SU-DHL-6 (cell line): Measurements from ENCODE around the gene AFF3.

Experiments used
- H2AFZ ChIP-seq: fragments of 200-600 bp; sonication (generic); 2 replicates; pipeline ENCODE4 v1.6.1; 2014; ENCODE audit warnings: low read depth, mild to moderate bottlenecking, moderate library complexity, mixed read lengths, antibody characterized with exemption, low read length; ENCODE audit not compliant: severe bottlenecking
- H3F3A ChIP-seq: fragments of 200-600 bp; shearing (Covaris generic); 2 replicates; pipeline ENCODE4 v1.6.0; 2016; ENCODE audit warnings: antibody characterized with exemption, mild to moderate bottlenecking; ENCODE audit not compliant: insufficient read depth
- H3K27ac ChIP-seq: fragments of 200-600 bp; sonication (generic); 2 replicates; pipeline ENCODE4 v1.5.1; 2016; ENCODE audit warnings: low read depth, mild to moderate bottlenecking, low read length, moderate library complexity, mixed read lengths
- H3K27me3 ChIP-seq: fragments of 200-600 bp; sonication (generic), shearing (Covaris generic); 2 replicates; pipeline ENCODE4 v1.6.0; 2014; ENCODE audit warnings: mild to moderate bottlenecking, low read length
- H3K36me3 ChIP-seq: fragments of 200-600 bp; sonication (generic); 2 replicates; pipeline ENCODE4 v1.6.1; 2014; ENCODE audit warnings: mild to moderate bottlenecking, low read length, mixed read lengths
- H3K4me2 ChIP-seq: fragments of 300-600, 200-600 bp; shearing (Covaris generic), sonication (generic); 2 replicates; pipeline ENCODE4 v1.6.0; 2014; ENCODE audit warnings: low read length, low read depth, mild to moderate bottlenecking; ENCODE audit not compliant: poor library complexity, severe bottlenecking
- H3K4me3 ChIP-seq: fragments of 200-600 bp; sonication (generic); 2 replicates; pipeline ENCODE4 v1.5.1; 2014; ENCODE audit warnings: antibody characterized with exemption, low read length, mild to moderate bottlenecking, mixed read lengths; ENCODE audit not compliant: insufficient read depth, poor library complexity, severe bottlenecking
- H3K79me2 ChIP-seq: fragments of 200-600 bp; sonication (generic); 2 replicates; pipeline ENCODE4 v1.6.1; 2014; ENCODE audit warnings: mild to moderate bottlenecking, low read length, moderate library complexity; ENCODE audit not compliant: insufficient read depth
- H3K9ac ChIP-seq: fragments of 200-600 bp; sonication (generic); 2 replicates; pipeline ENCODE4 v1.7.0; 2014; ENCODE audit warnings: mild to moderate bottlenecking, low read length
- H3K9me2 ChIP-seq: fragments of 200-600 bp; sonication (generic); replicated peaks from 2 replicates; pipeline ENCODE4 v1.6.1; 2014; ENCODE audit warnings: low read length; ENCODE audit not compliant: insufficient read depth
- H3K9me3 ChIP-seq: fragments of 200-600 bp; sonication (generic); 2 replicates; pipeline ENCODE4 v1.6.1; 2014; ENCODE audit warnings: low read length, mixed read lengths; ENCODE audit not compliant: insufficient read depth
- H4K20me1 ChIP-seq: fragments of 200-600 bp; sonication (generic); 2 replicates; pipeline ENCODE4 v1.6.1; 2014; ENCODE audit warnings: low read depth, mild to moderate bottlenecking, antibody characterized with exemption, low read length, moderate library complexity, mixed read lengths
- CTCF ChIP-seq: fragments of 200-600 bp; sonication (generic); IDR thresholded peaks from one replicate; pipeline ENCODE4 v1.5.1; 2017; ENCODE audit warnings: antibody characterized with exemption, mild to moderate bottlenecking, low read length, moderate library complexity; ENCODE audit not compliant: insufficient read depth, poor library complexity, severe bottlenecking
- EZH2phosphoT487 ChIP-seq: fragments of 200-600 bp; sonication (generic), shearing (Covaris generic); conservative IDR thresholded peaks from 2 replicates; pipeline ENCODE4 v1.6.1; 2018; ENCODE audit warnings: mild to moderate bottlenecking, antibody characterized with exemption, low read length, moderate library complexity, mixed read lengths

Gene AFF3

GRCh38 chr2:99797475-99797874, 344.9 kb downstream of the AFF3 start:
- H3K79me2 ChIP-seq, result no peaks in the 10 kb centered on the region

GRCh38 chr2:99794414-99794813, 348.0 kb downstream of the AFF3 start:
- no peaks in the 10 kb centered on the region for H3K9me2 ChIP-seq
- H2AFZ ChIP-seq, result no peak overlapping the region
- no peaks in the 10 kb centered on the region for H3K79me2 ChIP-seq
- H3F3A ChIP-seq, result no peaks in the 10 kb centered on the region
- peaks cover 4% of the 10 kb centered on the region for H3K36me3 ChIP-seq
- no peaks in the 10 kb centered on the region for H3K27me3 ChIP-seq
- H4K20me1 ChIP-seq, result no peaks in the 10 kb centered on the region
- no peak overlapping the region for H3K4me2 ChIP-seq
- no peak overlapping the region for H3K9ac ChIP-seq
- peaks cover 12% of the 10 kb centered on the region for H3K9me3 ChIP-seq
- no peak overlapping the region for H3K4me3 ChIP-seq
- no peak overlapping the region for H3K27ac ChIP-seq
- TF ChIP-seq CTCF (no peak), EZH2phosphoT487 (no peak)

More at GRCh38 chr2:99797475-99797874, 344.9 kb downstream of the AFF3 start:
- H3K4me3 ChIP-seq, result no peak overlapping the region
- peaks cover 4% of the 10 kb centered on the region for H3K36me3 ChIP-seq
- H3K9ac ChIP-seq, result no peak overlapping the region
- no peak overlapping the region for H2AFZ ChIP-seq
- no peaks in the 10 kb centered on the region for H3K9me2 ChIP-seq
- H3K27me3 ChIP-seq, result no peaks in the 10 kb centered on the region
- H4K20me1 ChIP-seq, result no peaks in the 10 kb centered on the region
- H3F3A ChIP-seq, result no peaks in the 10 kb centered on the region
- no peak overlapping the region for H3K4me2 ChIP-seq
- TF ChIP-seq EZH2phosphoT487, result no peak
- no peak for TF ChIP-seq CTCF
- H3K9me3 ChIP-seq, result peaks cover 12% of the 10 kb centered on the region
- no peak overlapping the region for H3K27ac ChIP-seq

- Histone ChIP-seq H4K20me1 (no peaks in the 10 kb centered on the region), H3K36me3 (peaks cover 4% of the 10 kb centered on the region), H3K79me2 (no peaks in the 10 kb centered on the region), H3K9me2 (no peaks in the 10 kb centered on the region), H2AFZ (no peak overlapping the region), H3K4me2 (no peak overlapping the region), H3K27me3 (no peaks in the 10 kb centered on the region), H3K4me3 (no peak overlapping the region), H3K9ac (no peak overlapping the region), H3K9me3 (peaks cover 12% of the 10 kb centered on the region), H3F3A (no peaks in the 10 kb centered on the region), H3K27ac (no peak overlapping the region)
- TF ChIP-seq EZH2phosphoT487, result no peak
- TF ChIP-seq CTCF, result no peak
Observed at GRCh38 chr2:99793022-99793421, 349.4 kb downstream of the AFF3 start.
